Jurkat, Clone E6-1 (cell line): ENCODE data around the gene FAM171A1.
"Not testable (repeated sequence)": the region's sequence is repeated elsewhere in the genome, so short reads cannot be mapped to it uniquely, and the experiment has no call there.

ENCODE experiments used
- DNase-seq: peaks from one replicate; pipeline ENCODE4 v3.0.0-alpha.2; 2011; ENCODE audit warnings: low read depth, low spot score
- H3K4me3 ChIP-seq: 2 replicates; pipeline ENCODE4 v1.5.1; 2011; ENCODE audit warnings: mild to moderate bottlenecking, low read length, control low read depth, moderate library complexity

The FAM171A1 gene

DNA sequence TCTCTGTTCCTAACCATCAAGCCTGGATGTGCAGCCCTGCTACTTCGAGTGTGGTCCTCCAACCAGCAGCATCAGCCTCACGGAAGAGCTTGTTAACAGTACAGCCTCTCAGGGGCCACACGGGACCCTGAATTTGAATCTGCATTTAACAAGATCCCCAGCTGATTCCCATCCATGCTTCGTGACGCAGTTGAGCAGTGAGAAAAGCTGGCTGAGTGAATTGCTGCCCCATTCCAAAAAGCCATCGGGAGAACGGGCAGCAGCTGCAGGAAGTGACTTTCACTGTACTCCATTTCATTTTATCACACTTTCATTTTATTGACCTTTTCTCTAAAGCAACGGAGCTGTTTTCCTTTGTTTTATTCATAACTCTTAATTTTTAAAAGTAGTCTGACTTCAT lies 22.5 kb downstream of the FAM171A1 start:
- no peak for DNase-seq
- no peak overlapping the region for H3K4me3 ChIP-seq

DNA sequence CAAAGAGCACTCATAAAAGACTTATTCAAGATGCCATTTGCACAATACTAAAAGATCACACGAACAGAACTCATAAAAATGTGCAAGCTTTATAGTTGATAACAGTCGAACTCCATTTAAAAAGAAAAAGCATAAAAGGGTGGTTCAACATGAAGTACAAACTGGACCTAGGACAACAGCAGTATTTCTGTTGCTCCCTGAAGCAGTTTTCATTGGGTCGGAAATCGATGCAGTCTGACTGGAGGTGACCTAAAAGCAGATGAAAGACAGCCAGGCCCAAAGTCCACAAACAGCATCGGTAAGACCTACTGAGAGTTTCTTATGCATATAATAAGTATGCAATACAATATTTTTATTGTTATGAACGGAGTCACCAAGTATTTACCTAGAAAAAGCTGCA lies 23.9 kb downstream of the FAM171A1 start:
- DNase-seq: no peak
- H3K4me3 ChIP-seq: no peak overlapping the region

DNA sequence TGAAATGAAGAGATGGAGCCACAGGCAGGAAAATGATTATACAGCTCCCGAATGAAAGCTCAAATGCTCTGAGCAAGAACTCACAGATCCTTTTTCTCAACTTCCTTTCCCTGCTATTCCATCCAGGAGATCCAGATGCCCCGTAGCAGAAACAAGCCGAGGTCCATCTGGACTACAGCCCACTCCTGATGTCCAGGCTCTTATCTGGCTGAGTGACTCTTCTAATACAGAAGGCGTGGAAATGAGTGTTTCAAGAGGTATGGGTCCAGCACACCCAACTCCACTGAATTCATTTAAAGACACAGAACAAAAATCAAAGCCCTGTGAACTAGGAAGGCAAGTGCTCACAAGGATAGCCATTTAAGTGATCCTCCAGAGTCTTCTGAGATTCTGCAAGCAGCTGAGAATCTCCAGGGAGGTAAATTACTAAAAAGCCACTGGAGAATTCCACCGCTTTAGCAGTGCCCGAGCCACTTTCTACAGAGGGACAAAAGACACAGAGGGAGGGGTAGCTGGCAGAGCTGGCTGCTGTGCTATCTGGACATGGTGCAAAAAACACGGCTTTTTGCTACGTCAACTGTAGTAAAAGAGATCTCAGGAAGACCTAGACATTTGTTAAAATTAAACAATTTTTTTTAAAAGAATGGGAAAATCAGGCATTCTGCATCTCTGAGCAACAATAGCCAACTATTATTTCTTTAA lies 24.5 kb downstream of the FAM171A1 start:
- H3K4me3 ChIP-seq: no peak overlapping the region
- DNase-seq: no peak

DNA sequence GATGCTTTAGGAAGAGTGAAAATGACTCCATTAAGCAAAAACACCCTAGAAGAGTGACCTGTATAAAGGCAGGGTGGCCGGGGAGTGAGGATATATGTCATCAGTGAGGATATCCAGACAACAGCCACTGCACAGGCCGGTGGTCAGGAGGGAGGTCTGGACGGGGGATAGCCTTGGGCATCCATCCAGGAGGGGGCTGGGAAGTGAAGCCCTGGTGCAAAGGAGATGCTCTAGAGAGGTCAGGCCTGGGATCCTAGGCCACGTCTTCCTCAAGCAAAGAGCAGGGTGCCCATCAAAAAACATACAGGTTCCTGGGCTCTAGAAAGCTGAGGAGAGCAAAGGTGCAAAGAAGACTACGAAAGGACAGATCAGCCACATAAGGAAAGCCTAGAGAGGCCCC lies 25.6 kb downstream of the FAM171A1 start:
- H3K4me3 ChIP-seq: no peak overlapping the region
- DNase-seq: no peak

DNA sequence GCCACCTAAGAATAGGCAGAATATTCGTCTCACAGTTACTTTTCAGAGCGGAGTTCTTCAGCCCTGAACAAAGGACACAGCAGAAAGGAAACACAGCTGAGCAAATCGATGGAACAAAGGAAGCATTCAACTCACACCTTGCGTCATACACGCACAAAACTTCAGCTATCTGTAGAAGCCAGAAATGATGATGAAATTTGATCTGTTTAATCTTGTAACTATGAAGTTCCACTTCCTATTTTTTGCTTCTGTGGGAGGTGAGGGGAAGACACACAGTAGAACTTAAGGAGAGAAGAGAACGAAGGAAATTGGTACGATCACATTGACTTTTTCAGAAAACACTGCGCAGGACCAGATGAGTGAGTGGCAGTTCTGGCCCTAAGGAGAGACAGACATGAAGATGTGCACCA lies 26.2 kb downstream of the FAM171A1 start:
- DNase-seq: no peak
- no peak overlapping the region for H3K4me3 ChIP-seq

DNA sequence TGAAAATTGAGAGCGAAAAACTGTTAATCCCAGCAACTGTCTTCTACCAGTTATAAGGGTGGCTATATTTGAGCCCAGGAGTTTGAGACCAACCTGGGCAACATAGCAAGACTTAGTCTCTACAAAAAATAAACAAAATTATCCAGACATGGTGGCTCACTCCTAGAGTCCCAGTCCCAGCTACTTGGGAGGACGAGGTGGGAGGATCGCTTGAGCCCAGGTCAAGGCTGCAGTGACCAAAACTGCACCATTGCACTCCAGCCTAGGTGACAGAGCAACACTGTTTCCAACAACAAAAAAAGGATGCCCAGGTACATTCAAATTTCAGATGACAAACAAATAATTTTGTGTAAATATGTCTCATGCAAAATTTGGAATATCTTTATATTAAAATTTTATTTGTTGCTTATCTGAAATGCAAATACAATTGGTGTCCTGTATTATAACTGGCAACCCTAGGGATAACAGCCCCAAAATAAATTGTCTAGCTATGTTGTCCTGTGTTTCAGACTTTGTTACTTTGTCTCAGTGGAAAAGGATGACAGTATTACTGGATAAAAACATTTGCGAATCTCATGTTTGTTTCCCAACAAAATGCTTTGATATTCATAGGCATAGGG lies 26.7 kb downstream of the FAM171A1 start:
- DNase-seq: no peak
- H3K4me3 ChIP-seq: no peak overlapping the region

DNA sequence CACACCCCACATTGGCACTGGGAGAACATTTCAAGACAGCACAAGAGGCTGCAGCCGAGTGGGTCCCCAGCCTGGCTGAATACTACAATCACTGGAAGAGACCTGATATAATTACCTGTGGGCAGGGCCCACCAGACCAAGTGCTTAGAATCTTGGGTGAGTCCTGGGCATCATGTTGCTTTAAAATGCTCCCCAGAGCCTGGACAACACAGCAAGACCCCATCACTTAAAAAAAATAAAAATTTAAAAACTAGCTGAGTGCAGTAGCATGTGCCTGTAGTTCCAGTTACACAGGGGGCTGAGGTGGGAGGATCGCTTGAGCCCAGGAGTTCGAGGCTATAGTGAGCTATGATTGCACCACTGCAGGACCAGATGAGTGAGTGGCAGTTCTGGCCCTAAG lies 28.1 kb downstream of the FAM171A1 start:
- H3K4me3 ChIP-seq: no peak overlapping the region
- DNase-seq: no peak

DNA sequence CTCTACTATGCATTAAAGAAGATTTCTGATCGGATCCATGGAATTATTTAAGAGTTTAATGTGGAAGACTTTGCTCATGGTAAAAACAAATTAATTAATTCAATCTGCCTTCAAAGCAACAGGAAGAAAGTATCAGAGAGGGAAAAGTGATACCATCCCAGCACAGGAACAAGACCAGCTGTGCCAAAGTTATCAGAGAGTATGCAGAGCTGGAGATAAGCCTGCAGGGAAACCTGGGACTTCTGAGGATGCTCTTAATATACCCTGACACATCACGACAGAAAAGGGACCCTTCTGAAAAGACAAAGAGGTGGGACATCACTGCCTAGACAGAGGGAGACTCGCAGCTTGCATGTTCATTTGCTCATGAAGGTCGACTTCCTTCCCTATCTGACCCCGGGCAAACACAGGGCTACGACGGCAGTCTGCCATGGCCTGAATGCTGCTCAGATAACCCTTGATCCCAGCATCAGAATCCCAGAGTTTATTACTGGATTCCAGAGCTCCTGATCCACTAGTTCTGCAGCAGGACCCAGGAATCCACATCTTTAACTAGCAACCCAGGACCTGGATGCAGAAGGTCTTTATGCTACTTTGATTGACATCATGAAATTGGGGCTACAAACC lies 29.5 kb downstream of the FAM171A1 start:
- no peak overlapping the region for H3K4me3 ChIP-seq
- DNase-seq: no peak

DNA sequence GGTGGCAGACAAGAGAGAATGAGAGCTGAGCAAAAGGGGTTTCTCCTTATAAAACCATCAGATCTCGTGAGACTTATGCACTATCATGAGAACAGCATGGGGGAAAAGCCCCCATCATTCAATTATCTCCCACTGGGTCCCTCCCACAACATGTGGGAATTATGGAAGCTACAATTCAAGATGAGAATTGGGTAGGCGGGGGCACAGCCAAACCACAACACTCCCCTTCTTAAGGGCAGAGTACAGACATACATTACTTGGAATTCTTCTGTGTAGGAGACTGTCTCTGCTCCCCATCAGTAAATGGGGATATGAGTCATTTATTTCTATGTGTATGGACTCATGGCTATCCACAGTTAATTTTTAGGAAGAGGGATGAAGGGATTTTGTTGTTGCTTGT lies 31.2 kb downstream of the FAM171A1 start:
- no peak for DNase-seq
- H3K4me3 ChIP-seq: no peak overlapping the region

DNA sequence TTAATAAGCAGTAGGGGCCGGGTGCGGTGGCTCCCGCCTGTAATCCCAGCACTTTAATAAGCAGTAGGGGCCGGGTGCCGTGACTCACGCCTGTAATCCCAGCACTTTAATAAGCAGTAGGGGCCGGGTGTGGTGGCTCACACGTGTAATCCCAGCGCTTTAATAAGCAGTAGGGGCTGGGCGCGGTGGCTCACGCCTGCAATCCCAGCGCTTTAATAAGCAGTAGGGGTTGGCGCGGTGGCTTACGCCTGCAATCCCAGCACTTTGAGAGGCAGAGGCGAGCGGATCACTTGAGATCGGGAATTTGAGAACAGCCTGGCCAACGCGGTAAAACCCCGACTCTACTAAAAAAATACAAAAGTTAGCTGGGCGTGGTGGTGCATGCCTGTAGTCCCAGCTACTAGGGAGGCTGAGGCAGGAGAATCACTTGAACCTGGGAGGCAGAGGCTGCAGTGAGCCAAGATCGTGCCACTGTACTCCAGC lies 33.6 kb downstream of the FAM171A1 start:
- not testable (repeated sequence) for H3K4me3 ChIP-seq, DNase-seq

DNA sequence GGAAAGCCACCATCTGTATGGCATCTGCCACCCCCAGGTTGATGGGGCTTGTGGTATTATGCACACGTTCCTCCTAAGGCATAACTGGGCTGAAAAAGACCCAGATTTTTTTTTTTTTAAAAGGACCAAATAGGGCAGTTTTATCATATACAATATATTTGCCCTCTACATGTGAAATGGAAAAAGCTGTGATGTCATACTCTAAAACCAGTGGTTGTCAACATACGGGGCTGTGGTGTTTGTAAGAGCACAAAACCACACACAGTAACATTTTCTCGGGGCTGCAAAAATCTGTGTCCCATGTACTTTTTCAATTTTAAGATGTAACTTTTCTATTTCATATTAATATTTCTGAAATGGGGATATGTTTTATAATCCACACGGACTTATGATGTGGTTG lies 34.9 kb downstream of the FAM171A1 start:
- H3K4me3 ChIP-seq: no peak overlapping the region
- DNase-seq: no peak

DNA sequence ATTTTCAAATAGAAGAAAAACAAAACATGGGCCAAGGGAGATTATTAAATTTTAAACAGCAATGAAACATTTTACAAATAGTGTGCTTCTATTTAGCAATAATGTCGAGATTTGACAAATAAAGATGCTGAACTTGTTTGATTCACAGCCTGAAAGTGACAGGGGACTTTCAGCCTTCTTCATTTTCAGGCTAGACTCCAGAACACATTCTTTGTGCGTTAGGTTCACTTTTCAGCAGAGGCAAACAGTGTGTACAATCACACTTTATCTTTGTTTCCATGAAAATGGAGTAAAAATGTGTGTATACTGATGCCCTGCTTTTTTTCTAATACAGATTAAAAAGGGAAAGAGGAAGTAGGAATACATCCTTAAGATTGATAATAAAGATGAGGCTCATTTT lies 35.6 kb downstream of the FAM171A1 start:
- no peak for DNase-seq
- no peak overlapping the region for H3K4me3 ChIP-seq

DNA sequence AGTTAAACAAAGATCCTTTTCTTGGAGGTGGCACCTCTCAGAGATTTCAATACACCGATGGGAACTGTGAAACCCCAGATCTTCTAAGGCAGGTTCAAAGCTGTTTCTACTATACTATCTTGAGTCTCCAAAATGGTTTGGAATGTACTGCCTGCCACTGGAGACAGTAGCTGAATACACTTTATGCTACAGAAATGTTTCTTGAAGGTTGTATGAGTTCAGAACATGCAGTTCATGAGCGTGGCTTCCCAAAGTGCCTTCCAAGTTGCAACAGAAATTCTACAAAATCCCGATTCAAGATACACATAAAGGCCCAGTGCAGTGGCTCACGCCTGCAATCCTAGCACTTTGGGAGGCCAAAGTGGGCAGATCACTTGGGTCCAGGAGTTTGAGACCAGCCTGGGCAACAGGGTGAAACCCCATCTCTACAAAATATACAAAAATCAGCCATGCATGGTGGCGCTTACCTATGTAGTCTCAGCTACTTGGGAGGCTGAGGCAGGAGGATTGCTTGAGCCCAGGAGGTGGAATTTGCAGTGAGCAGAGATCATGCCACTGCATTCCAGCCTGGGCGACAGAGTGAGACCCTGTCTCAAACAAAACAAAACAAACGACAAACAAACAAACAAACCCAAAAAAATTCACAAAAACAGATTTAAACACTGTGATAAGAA lies 36.3 kb downstream of the FAM171A1 start:
- no peak overlapping the region for H3K4me3 ChIP-seq

DNA sequence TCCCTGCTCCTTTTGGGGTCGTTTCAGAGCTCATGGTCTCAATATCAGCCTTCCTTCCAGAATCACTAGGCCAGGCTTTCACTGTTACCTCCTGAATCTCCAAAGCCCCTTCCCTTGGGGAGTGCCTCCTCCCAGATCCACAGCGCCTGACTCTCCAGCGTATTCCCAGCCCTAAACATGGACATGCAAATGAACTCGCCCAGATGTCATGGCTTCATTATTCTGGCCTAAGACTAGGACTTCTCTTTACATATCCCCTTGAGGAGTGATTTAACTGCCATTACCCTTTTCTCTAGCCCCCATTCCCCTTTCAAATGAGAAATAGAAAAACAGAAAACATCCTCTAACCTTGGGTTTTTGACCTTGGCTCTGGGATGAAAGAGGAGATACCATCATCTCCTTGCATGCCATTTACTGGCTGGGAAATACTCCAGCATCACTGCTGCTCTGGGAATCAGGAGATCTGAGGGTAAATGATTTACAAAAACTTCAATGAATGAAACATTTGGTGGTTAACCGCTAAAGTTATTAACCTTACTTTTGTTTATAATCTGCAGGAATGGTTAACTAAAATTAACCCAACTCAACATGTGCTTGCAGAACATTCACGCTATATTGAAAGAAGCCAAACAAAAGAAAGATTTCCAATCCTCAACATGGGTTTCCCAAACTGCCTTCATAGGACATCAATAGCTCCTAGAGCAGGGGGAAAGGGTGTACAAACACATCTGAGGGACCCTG lies 37.0 kb downstream of the FAM171A1 start:
- H3K4me3 ChIP-seq: no peak overlapping the region
- DNase-seq: no peak

More for the DNA sequence above, 36.3 kb downstream of the FAM171A1 start:
- no peak for DNase-seq

DNA sequence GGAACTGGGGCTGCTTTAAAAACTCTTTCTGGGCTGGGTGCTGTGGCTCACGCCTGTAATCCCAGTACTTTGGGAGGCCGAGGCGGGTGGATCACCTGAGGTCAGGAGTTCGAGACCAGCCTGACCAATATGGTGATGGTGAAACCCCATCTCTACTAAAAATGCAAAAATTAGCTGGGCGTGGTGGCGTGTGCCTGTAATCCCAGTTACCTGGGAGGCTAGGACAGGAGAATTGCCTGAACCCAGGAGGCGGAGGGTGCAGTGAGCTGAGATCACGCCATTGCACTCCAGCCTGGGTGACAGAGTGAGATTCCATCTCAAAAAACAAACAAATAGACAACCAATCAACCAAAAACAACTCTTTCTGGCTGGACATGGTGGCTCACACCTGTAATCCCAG lies 37.9 kb downstream of the FAM171A1 start:
- not testable (repeated sequence) for DNase-seq, H3K4me3 ChIP-seq

DNA sequence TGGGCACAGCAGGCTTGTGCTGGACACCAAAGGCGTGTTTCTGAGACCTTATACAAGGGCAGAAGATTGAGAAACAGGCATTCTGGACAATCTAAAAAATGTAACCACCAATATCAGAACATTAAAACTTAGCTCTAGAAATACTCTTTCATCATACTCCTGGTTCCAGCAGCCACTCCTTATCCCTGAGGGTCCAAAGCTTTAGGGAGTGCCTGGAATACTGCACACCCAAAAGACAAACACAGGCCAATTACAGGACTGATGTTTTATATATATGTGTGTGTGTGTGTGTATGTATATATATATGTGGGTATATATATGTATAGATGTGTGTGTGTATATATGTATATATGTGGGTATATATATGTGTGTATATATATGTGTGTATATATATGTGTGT lies 39.6 kb downstream of the FAM171A1 start:
- no peak overlapping the region for H3K4me3 ChIP-seq
- no peak for DNase-seq

DNA sequence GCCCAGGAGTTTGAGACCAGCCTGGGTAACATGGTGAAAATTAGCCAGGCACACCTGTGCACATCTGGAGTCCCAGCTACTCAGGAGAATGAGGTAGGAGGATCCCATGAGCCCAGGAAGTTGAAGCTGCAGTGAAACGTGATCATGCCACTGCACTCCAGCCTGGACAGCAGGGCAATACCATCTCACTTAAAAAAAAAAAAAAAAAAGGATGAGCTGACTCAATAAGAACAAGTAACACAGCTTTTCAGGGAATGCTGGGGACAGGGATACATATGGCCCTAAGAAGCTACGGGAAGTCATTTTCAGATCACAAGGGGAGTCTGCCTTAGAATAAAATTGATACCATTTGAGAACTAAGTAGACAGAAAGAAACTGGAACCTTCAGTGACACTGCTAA lies 41.7 kb downstream of the FAM171A1 start:
- no peak overlapping the region for H3K4me3 ChIP-seq
- DNase-seq: no peak

DNA sequence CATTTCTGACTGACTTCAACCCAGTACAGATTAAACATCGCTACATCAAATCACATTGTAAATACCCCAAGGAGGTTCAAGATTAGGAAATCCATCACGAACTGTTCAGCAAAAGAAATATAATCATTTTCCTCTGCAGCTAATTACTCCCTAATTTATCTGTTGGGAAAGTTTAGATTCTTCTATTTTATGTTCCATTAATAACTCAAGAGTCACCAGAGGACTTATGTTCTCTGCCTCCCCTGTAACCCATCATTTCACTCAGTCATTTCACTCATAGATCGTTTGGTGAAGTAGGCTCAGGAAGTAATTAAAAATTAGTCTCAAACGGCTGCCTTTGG lies 45.2 kb downstream of the FAM171A1 start:
- H3K4me3 ChIP-seq: no peak overlapping the region
- no peak for DNase-seq

DNA sequence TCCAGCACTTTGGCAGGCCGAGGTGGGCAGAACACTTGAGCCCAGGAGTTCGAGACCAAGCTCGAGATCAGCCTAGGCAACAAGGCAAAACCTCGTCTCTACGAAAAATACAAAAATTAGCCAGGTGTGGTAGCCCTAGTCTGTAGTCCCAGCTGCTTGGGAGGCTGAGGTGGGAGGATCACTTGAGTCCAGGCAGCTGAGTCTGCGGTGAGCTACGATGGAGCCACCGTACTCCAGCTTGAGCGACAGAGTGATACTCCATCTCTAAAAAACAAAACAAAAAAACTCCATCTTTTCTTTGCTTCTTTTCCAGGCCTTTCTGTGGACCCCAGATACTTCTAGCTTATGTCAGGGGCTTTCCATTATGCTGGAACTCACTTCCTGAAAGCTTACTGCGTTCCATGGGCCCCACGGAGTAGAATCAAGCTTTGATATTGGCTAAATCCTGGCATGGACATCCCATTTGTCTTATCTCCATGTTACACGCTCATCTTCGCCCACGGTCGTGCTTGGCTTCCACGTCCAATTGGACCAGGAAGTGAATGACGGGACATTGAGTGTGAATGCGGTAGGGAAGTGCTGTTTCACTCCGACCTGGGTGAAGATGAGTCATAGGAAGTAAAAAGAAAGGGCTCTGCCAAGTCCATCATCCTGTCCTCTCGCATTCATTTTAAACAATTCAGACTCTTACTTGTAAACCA lies 45.7 kb downstream of the FAM171A1 start:
- no peak overlapping the region for H3K4me3 ChIP-seq
- DNase-seq: no peak
